ENCODE measurements around the gene KLHDC4.

Gene KLHDC4

GRCh38 chr16:87698676-87699199, 67.0 kb downstream of the KLHDC4 start:
- DNase-seq (ENCODE audit: low read depth in 2 of 2): no peak

- no peak for DNase-seq (ENCODE audit: low read depth in 2 of 2)
Measured at GRCh38 chr16:87698241-87698640, 67.5 kb downstream of the KLHDC4 start.

- no peak for DNase-seq (ENCODE audit: low read depth in 2 of 2)
Measured at GRCh38 chr16:87697792-87698191, 68.0 kb downstream of the KLHDC4 start.

- no peak for DNase-seq (ENCODE audit: low read depth in 2 of 2)
Measured at GRCh38 chr16:87697256-87697655, 68.5 kb downstream of the KLHDC4 start.

- DNase-seq (ENCODE audit: low read depth in 2 of 2): no peak
Measured at GRCh38 chr16:87696726-87697125, 69.1 kb downstream of the KLHDC4 start.

- no peak for DNase-seq (ENCODE audit: low read depth in 2 of 2)
Measured at GRCh38 chr16:87695534-87695933, 70.3 kb downstream of the KLHDC4 start.

- DNase-seq (ENCODE audit: low read depth in 2 of 2): no peak
Measured at GRCh38 chr16:87694441-87695125, 71.2 kb downstream of the KLHDC4 start.

- DNase-seq (ENCODE audit: low read depth in 2 of 2): no peak
Measured at GRCh38 chr16:87693827-87694226, 72.0 kb downstream of the KLHDC4 start.

GRCh38 chr16:87692756-87693155, 73.0 kb downstream of the KLHDC4 start:
- no peak for DNase-seq (ENCODE audit: low read depth in 2 of 2)

GRCh38 chr16:87692176-87692575, 73.6 kb downstream of the KLHDC4 start:
- DNase-seq (ENCODE audit: low read depth in 2 of 2): no peak

- no peak for DNase-seq (ENCODE audit: low read depth in 2 of 2)
Measured at GRCh38 chr16:87691686-87692079, 74.1 kb downstream of the KLHDC4 start.

GRCh38 chr16:87690911-87691685, 74.7 kb downstream of the KLHDC4 start:
- DNase-seq (ENCODE audit: low read depth in 2 of 2): no peak

GRCh38 chr16:87689956-87690465, 75.8 kb downstream of the KLHDC4 start:
- DNase-seq (ENCODE audit: low read depth in 2 of 2): no peak

- no peak for DNase-seq (ENCODE audit: low read depth in 2 of 2)
Measured at GRCh38 chr16:87688876-87689815, 76.6 kb downstream of the KLHDC4 start.

GRCh38 chr16:87687998-87688529, 77.7 kb downstream of the KLHDC4 start:
- DNase-seq (ENCODE audit: low read depth in 2 of 2): no peak

GRCh38 chr16:87687126-87687910, 78.5 kb downstream of the KLHDC4 start:
- DNase-seq (ENCODE audit: low read depth in 2 of 2): no peak

- no peak for DNase-seq (ENCODE audit: low read depth in 2 of 2)
Measured at GRCh38 chr16:87686697-87687096, 79.1 kb downstream of the KLHDC4 start.

GRCh38 chr16:87685766-87686165, 80.0 kb downstream of the KLHDC4 start:
- no peak for DNase-seq (ENCODE audit: low read depth in 2 of 2)

GRCh38 chr16:87685405-87685755, 80.4 kb downstream of the KLHDC4 start:
- DNase-seq (ENCODE audit: low read depth in 2 of 2): no peak

- no peak for DNase-seq (ENCODE audit: low read depth in 2 of 2)
Measured at GRCh38 chr16:87684711-87685404, 80.9 kb downstream of the KLHDC4 start.

All from activated CD4-positive, alpha-beta T cell treated with anti-CD3 and anti-CD28 coated beads for 24 hours (primary cell).